HEK293 (cell line): ENCODE results near the gene C17orf100.
"Not testable (repeated sequence)": the region's sequence is repeated elsewhere in the genome, so short reads cannot be mapped to it uniquely, and the experiment has no call there.

Source experiments
- CTCF ChIA-PET: fragments of 350-600 bp; formaldehyde crosslinking; extraction: SDS; loops from one replicate; lab custom pipeline; 2021; ENCODE audit warnings: antibody characterized with exemption; lab: Yijun Ruan, JAX
- POLR2A ChIA-PET: fragments of 300-600 bp; formaldehyde crosslinking; extraction: SDS; loops from one replicate; lab custom pipeline; 2020; ENCODE audit warnings: antibody characterized with exemption, inconsistent platforms; lab: Yijun Ruan, JAX
- H3K27ac ChIP-seq: fragments of 200-500 bp; sonication (Bioruptor generic); 2 replicates; pipeline ENCODE4 v1.5.1; 2014; ENCODE audit warnings: low read depth, low read length, control low read depth, inconsistent platforms; ENCODE audit errors: extremely low read depth
- H3K36me3 ChIP-seq, 2 experiments: fragments of 200-500 bp in 1 of 2; sonication (Bioruptor generic) in 1 of 2; 1 replicate in 1 of 2; 2 replicates in 1 of 2; pipeline ENCODE4 v1.5.1; 2014 to 2017; ENCODE audit warnings: inconsistent platforms in 2 of 2, low read length in 2 of 2; ENCODE audit not compliant: control insufficient read depth in 2 of 2, insufficient read depth in 1 of 2
- H3K4me1 ChIP-seq: fragments of 200-500 bp; sonication (Bioruptor generic); 2 replicates; pipeline ENCODE4 v1.5.1; 2014; ENCODE audit warnings: mild to moderate bottlenecking, low read length, inconsistent platforms; ENCODE audit not compliant: control insufficient read depth, insufficient read depth
- H3K4me3 ChIP-seq: 2 replicates; pipeline ENCODE4 v1.5.1; 2011; ENCODE audit warnings: low read depth, mild to moderate bottlenecking, control low read depth, low read length, moderate library complexity
- H3K9me3 ChIP-seq: fragments of 200-500 bp; sonication (Bioruptor generic); 2 replicates; pipeline ENCODE4 v1.5.1; 2014; ENCODE audit warnings: low read depth, low read length, inconsistent platforms; ENCODE audit not compliant: control insufficient read depth, insufficient read depth
- HOXD13 ChIP-seq: sonication (generic); formaldehyde crosslinking; IDR thresholded peaks from 2 replicates; pipeline ENCODE4 v1.8.0; 2022; ENCODE audit warnings: missing genetic modification reagents, borderline replicate concordance
- KLF1 ChIP-seq: fragments of 450-650 bp; formaldehyde crosslinking; IDR thresholded peaks from 2 replicates; pipeline ENCODE4 v1.5.1; 2016; ENCODE audit warnings: missing biosample characterization, missing genetic modification characterization
- RBAK ChIP-seq: fragments of 450-650 bp; formaldehyde crosslinking; IDR thresholded peaks from 2 replicates; pipeline ENCODE4 v1.5.1; 2016; ENCODE audit warnings: missing biosample characterization, missing genetic modification characterization
- REPIN1 ChIP-seq: fragments of 450-650 bp; formaldehyde crosslinking; IDR thresholded peaks from 2 replicates; pipeline ENCODE4 v1.5.1; 2017; ENCODE audit warnings: missing biosample characterization, missing genetic modification characterization, low read depth
- SP3 ChIP-seq: fragments of 450-650 bp; formaldehyde crosslinking; IDR thresholded peaks from 2 replicates; pipeline ENCODE4 v1.5.1; 2016; ENCODE audit warnings: missing biosample characterization, missing genetic modification characterization
- ZBTB21 ChIP-seq: fragments of 450-650 bp; formaldehyde crosslinking; IDR thresholded peaks from 2 replicates; pipeline ENCODE4 v1.5.1; 2017; ENCODE audit warnings: missing biosample characterization, missing genetic modification characterization
- ZFP69B ChIP-seq: fragments of 450-650 bp; formaldehyde crosslinking; IDR thresholded peaks from 2 replicates; pipeline ENCODE4 v1.5.1; 2016; ENCODE audit warnings: missing biosample characterization, missing genetic modification characterization
- ZNF10 ChIP-seq: fragments of 450-650 bp; formaldehyde crosslinking; IDR thresholded peaks from 2 replicates; pipeline ENCODE4 v1.5.1; 2017; ENCODE audit warnings: missing biosample characterization, missing genetic modification characterization
- ZNF19 ChIP-seq: fragments of 450-650 bp; formaldehyde crosslinking; IDR thresholded peaks from 2 replicates; pipeline ENCODE4; 2016; ENCODE audit warnings: missing biosample characterization, missing genetic modification characterization, low read depth
- ZNF302 ChIP-seq: fragments of 450-650 bp; formaldehyde crosslinking; IDR thresholded peaks from 2 replicates; pipeline ENCODE4 v1.5.1; 2016; ENCODE audit warnings: missing biosample characterization, missing genetic modification characterization, low read depth
- ZNF350 ChIP-seq: fragments of 450-650 bp; formaldehyde crosslinking; IDR thresholded peaks from 2 replicates; pipeline ENCODE4 v1.5.0; 2017; ENCODE audit warnings: missing biosample characterization, mild to moderate bottlenecking, missing genetic modification characterization
- ZNF354C ChIP-seq: fragments of 450-650 bp; formaldehyde crosslinking; IDR thresholded peaks from 2 replicates; pipeline ENCODE4 v1.5.1; 2016; ENCODE audit warnings: missing biosample characterization, missing genetic modification characterization, low read depth, borderline replicate concordance
- ZNF830 ChIP-seq: fragments of 450-650 bp; IDR thresholded peaks from 2 replicates; pipeline ENCODE4 v1.5.0; 2018; ENCODE audit warnings: missing biosample characterization, missing genetic modification characterization, low read depth, mild to moderate bottlenecking, moderate library complexity
- TF ChIP-seq, protein P1 (sequence below): fragments of 450-650 bp; formaldehyde crosslinking; conservative IDR thresholded peaks from 2 replicates; pipeline ENCODE4 v1.5.1; 2016; ENCODE audit warnings: low read depth, missing biosample characterization, missing genetic modification characterization
- TF ChIP-seq, protein P2 (sequence below): fragments of 450-650 bp; formaldehyde crosslinking; optimal IDR thresholded peaks from 2 replicates; pipeline ENCODE3; 2016; ENCODE audit warnings: missing biosample characterization, mild to moderate bottlenecking, missing genetic modification characterization
- TF ChIP-seq, protein P3 (sequence below): fragments of 450-650 bp; formaldehyde crosslinking; IDR thresholded peaks from 2 replicates; pipeline ENCODE4 v1.5.1; 2016; ENCODE audit warnings: missing biosample characterization, missing genetic modification characterization, borderline replicate concordance
- TF ChIP-seq, protein P4 (sequence below): fragments of 450-650 bp; formaldehyde crosslinking; IDR thresholded peaks from 2 replicates; pipeline ENCODE4 v1.5.1; 2016; ENCODE audit warnings: missing biosample characterization, missing genetic modification characterization
- TF ChIP-seq, protein P5 (sequence below): fragments of 450-650 bp; formaldehyde crosslinking; IDR thresholded peaks from 2 replicates; pipeline ENCODE4 v1.5.1; 2016; ENCODE audit warnings: missing biosample characterization, missing genetic modification characterization

Gene C17orf100

DNA sequence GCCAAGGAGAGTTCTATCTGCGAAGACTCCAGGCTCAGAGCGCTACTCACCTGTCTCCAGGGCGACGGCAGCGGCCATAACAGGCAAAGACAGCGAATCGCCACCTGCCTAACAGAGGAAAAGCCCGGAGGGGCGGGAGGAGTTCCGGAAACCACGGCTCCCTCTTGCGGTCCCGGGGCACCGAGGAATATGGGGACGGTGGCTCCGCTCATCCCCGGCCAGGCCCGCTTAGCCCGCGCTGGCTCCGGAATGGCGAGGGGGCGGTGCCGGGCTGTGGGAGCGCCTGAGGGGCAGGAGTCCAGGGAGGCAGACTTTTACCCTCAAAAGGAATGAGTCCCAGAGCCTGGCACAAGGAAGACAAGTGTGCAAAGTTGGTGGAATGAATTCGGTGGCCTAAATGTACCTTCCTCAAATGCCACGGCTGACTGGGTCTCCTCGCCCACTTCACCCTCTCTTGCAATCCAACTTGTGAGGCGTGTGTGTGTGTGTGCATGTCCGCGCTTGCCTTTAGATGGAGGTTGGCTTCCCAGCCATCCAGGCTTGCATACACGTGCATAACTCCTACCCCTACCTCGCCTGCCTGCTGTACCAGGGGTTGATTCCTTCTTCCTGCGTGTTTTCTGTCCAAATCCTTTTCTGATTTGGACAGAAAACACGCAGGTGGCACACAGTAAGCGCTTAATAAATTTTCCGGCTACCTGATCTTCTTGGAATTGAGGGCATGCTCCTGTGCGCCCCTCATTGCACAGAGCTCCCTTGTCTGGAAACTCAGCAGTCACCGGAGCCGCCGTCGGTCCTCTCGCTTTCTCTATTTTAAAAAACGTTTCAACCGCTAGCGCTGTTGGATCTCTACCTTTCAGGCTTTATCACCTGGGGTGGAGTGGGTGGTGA is 3.5 kb downstream of the C17orf100 start (continued):
- TF ChIP-seq ZBTB21, result no peak
- no peak for TF ChIP-seq RBAK (tag by site-specific recombination)
- TF ChIP-seq ZNF19, result no peak
- TF ChIP-seq ZFP69B, result no peak
- TF ChIP-seq ZNF10 (tag by site-specific recombination), result no peak
- TF ChIP-seq, protein P1, sequence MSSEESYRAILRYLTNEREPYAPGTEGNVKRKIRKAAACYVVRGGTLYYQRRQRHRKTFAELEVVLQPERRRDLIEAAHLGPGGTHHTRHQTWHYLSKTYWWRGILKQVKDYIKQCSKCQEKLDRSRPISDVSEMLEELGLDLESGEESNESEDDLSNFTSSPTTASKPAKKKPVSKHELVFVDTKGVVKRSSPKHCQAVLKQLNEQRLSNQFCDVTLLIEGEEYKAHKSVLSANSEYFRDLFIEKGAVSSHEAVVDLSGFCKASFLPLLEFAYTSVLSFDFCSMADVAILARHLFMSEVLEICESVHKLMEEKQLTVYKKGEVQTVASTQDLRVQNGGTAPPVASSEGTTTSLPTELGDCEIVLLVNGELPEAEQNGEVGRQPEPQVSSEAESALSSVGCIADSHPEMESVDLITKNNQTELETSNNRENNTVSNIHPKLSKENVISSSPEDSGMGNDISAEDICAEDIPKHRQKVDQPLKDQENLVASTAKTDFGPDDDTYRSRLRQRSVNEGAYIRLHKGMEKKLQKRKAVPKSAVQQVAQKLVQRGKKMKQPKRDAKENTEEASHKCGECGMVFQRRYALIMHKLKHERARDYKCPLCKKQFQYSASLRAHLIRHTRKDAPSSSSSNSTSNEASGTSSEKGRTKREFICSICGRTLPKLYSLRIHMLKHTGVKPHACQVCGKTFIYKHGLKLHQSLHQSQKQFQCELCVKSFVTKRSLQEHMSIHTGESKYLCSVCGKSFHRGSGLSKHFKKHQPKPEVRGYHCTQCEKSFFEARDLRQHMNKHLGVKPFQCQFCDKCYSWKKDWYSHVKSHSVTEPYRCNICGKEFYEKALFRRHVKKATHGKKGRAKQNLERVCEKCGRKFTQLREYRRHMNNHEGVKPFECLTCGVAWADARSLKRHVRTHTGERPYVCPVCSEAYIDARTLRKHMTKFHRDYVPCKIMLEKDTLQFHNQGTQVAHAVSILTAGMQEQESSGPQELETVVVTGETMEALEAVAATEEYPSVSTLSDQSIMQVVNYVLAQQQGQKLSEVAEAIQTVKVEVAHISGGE (tag by site-specific recombination), result peak; percentile 63
- TF ChIP-seq, protein P2, sequence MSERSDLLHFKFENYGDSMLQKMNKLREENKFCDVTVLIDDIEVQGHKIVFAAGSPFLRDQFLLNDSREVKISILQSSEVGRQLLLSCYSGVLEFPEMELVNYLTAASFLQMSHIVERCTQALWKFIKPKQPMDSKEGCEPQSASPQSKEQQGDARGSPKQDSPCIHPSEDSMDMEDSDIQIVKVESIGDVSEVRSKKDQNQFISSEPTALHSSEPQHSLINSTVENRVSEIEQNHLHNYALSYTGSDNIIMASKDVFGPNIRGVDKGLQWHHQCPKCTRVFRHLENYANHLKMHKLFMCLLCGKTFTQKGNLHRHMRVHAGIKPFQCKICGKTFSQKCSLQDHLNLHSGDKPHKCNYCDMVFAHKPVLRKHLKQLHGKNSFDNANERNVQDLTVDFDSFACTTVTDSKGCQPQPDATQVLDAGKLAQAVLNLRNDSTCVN, result peak; percentile 29
- TF ChIP-seq REPIN1, result no peak
- TF ChIP-seq, protein P3, sequence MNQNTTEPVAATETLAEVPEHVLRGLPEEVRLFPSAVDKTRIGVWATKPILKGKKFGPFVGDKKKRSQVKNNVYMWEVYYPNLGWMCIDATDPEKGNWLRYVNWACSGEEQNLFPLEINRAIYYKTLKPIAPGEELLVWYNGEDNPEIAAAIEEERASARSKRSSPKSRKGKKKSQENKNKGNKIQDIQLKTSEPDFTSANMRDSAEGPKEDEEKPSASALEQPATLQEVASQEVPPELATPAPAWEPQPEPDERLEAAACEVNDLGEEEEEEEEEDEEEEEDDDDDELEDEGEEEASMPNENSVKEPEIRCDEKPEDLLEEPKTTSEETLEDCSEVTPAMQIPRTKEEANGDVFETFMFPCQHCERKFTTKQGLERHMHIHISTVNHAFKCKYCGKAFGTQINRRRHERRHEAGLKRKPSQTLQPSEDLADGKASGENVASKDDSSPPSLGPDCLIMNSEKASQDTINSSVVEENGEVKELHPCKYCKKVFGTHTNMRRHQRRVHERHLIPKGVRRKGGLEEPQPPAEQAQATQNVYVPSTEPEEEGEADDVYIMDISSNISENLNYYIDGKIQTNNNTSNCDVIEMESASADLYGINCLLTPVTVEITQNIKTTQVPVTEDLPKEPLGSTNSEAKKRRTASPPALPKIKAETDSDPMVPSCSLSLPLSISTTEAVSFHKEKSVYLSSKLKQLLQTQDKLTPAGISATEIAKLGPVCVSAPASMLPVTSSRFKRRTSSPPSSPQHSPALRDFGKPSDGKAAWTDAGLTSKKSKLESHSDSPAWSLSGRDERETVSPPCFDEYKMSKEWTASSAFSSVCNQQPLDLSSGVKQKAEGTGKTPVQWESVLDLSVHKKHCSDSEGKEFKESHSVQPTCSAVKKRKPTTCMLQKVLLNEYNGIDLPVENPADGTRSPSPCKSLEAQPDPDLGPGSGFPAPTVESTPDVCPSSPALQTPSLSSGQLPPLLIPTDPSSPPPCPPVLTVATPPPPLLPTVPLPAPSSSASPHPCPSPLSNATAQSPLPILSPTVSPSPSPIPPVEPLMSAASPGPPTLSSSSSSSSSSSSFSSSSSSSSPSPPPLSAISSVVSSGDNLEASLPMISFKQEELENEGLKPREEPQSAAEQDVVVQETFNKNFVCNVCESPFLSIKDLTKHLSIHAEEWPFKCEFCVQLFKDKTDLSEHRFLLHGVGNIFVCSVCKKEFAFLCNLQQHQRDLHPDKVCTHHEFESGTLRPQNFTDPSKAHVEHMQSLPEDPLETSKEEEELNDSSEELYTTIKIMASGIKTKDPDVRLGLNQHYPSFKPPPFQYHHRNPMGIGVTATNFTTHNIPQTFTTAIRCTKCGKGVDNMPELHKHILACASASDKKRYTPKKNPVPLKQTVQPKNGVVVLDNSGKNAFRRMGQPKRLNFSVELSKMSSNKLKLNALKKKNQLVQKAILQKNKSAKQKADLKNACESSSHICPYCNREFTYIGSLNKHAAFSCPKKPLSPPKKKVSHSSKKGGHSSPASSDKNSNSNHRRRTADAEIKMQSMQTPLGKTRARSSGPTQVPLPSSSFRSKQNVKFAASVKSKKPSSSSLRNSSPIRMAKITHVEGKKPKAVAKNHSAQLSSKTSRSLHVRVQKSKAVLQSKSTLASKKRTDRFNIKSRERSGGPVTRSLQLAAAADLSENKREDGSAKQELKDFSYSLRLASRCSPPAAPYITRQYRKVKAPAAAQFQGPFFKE (tag by site-specific recombination), result no peak
- no peak for TF ChIP-seq HOXD13 (CRISPR knock-in tag)
- no peak for TF ChIP-seq ZNF302 (tag by site-specific recombination)
- no peak for TF ChIP-seq ZNF354C (tag by site-specific recombination)
- TF ChIP-seq KLF1, result no peak
- no peak for TF ChIP-seq SP3 (tag by site-specific recombination)
- TF ChIP-seq ZNF350 (tag by site-specific recombination), result no peak
- TF ChIP-seq ZNF830 (tag by site-specific recombination), result no peak
- TF ChIP-seq, protein P4, sequence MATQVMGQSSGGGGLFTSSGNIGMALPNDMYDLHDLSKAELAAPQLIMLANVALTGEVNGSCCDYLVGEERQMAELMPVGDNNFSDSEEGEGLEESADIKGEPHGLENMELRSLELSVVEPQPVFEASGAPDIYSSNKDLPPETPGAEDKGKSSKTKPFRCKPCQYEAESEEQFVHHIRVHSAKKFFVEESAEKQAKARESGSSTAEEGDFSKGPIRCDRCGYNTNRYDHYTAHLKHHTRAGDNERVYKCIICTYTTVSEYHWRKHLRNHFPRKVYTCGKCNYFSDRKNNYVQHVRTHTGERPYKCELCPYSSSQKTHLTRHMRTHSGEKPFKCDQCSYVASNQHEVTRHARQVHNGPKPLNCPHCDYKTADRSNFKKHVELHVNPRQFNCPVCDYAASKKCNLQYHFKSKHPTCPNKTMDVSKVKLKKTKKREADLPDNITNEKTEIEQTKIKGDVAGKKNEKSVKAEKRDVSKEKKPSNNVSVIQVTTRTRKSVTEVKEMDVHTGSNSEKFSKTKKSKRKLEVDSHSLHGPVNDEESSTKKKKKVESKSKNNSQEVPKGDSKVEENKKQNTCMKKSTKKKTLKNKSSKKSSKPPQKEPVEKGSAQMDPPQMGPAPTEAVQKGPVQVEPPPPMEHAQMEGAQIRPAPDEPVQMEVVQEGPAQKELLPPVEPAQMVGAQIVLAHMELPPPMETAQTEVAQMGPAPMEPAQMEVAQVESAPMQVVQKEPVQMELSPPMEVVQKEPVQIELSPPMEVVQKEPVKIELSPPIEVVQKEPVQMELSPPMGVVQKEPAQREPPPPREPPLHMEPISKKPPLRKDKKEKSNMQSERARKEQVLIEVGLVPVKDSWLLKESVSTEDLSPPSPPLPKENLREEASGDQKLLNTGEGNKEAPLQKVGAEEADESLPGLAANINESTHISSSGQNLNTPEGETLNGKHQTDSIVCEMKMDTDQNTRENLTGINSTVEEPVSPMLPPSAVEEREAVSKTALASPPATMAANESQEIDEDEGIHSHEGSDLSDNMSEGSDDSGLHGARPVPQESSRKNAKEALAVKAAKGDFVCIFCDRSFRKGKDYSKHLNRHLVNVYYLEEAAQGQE, result no peak
- TF ChIP-seq, protein P5, sequence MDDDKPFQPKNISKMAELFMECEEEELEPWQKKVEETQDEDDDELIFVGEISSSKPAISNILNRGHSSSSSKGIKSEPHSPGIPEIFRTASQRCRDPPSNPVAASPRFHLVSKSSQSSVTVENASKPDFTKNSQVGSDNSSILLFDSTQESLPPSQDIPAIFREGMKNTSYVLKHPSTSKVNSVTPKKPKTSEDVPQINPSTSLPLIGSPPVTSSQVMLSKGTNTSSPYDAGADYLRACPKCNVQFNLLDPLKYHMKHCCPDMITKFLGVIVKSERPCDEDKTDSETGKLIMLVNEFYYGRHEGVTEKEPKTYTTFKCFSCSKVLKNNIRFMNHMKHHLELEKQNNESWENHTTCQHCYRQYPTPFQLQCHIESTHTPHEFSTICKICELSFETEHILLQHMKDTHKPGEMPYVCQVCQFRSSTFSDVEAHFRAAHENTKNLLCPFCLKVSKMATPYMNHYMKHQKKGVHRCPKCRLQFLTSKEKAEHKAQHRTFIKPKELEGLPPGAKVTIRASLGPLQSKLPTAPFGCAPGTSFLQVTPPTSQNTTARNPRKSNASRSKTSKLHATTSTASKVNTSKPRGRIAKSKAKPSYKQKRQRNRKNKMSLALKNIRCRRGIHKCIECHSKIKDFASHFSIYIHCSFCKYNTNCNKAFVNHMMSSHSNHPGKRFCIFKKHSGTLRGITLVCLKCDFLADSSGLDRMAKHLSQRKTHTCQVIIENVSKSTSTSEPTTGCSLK (tag by site-specific recombination), result no peak

DNA sequence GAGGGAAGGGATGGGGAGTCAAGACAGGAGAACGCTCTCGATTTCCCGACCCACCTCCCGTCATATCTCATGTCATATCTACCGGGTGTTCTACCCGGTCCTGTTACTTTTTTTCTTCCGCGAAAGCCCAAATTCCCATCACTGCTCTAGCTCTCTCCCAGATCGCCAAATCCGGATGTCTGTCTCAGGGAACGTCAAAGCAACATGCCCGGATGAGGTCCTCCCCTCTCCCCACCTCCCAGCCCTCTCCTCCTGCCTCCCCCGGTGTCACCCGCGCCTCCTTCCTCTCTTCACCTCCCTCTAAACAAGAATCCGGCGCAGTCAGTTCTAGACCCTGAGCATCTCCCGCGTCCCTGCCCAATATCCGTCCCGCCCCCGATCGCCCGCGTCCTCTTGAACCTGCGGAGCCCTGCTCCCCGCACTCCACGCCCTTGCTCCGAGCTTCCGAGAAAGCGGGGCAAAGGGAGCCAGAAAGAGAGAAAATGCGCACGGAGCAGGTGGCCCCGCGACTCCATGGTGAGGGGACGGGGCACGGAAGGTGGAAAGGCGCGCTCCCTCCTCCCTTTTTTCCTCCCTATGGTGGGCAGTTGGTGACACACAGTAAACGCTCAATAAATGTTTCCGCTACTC is 4.3 kb downstream of the C17orf100 start:
- H3K4me3 ChIP-seq, result peak overlapping the region; percentile 17
- peaks cover 0 to 14% of the 10 kb centered on the region in 2 experiments; a peak in 1 of 3 replicates for H3K36me3 ChIP-seq
- CTCF ChIA-PET, H3K27ac ChIP-seq, POLR2A ChIA-PET, H3K9me3 ChIP-seq: not testable (repeated sequence)
- peaks cover 17% of the 10 kb centered on the region for H3K4me1 ChIP-seq
